AG04450 (cell line): ENCODE results near the gene USP53. TPM values are rescaled to one million over a fixed set of nuclear protein-coding genes. Genes with fewer than 3 reads are reported as not detected.
"Not testable (repeated sequence)": the region's sequence is repeated elsewhere in the genome, so short reads cannot be mapped to it uniquely, and the experiment has no call there.

Experiments
- CTCF ChIA-PET: fragments of 300-600, 350-600 bp; formaldehyde crosslinking; extraction: SDS; loops from one replicate; lab custom pipeline; 2022; ENCODE audit warnings: antibody characterized with exemption, inconsistent platforms; lab: Charles Lee
- POLR2A ChIA-PET: fragments of 350-600 bp; formaldehyde crosslinking; extraction: SDS; loops from one replicate; lab custom pipeline; 2021; ENCODE audit warnings: antibody characterized with exemption, inconsistent platforms; lab: Yijun Ruan, JAX
- DNase-seq: peaks from one replicate; pipeline ENCODE4 v3.0.0-alpha.2; 2011; ENCODE audit warnings: low read depth, low spot score
- H3K27ac ChIP-seq: one replicate; pipeline ENCODE4 v1.5.1; 2012; ENCODE audit warnings: low read depth, low read length, control low read depth
- H3K27me3 ChIP-seq: one replicate; pipeline ENCODE4 v1.6.0; 2012; ENCODE audit warnings: low read length; ENCODE audit not compliant: control insufficient read depth, insufficient read depth
- H3K4me3 ChIP-seq: 2 replicates; pipeline ENCODE4 v1.5.1; 2011; ENCODE audit warnings: mild to moderate bottlenecking, low read depth, low read length, control low read depth
- H3K9me3 ChIP-seq: 2 replicates; pipeline ENCODE4 v1.5.1; 2012; ENCODE audit warnings: low read length; ENCODE audit not compliant: control insufficient read depth, insufficient read depth
- CTCF ChIP-seq: IDR thresholded peaks from 2 replicates; pipeline ENCODE4 v1.5.1; 2011; ENCODE audit warnings: low read depth, low read length, control low read depth, inconsistent platforms
- polyA plus RNA-seq: library from polyadenylated mRNA; depleted of rRNA; stranded (reverse); fragments of >200 nt; gene quantifications from 2 replicates; pipeline ENCODE4 v1.2.3, GENCODE V29; 2011; rRNA removed

Gene USP53
- polyA plus RNA-seq, 1 experiment: 19.0 TPM

GRCh38 chr4:119329835-119330620 is 117.5 kb downstream of the USP53 start:
- no peak for TF ChIP-seq CTCF
- Histone ChIP-seq H3K4me3 (no peak overlapping the region), H3K27ac (no peak overlapping the region), H3K27me3 (no peaks in the 10 kb centered on the region), H3K9me3 (no peaks in the 10 kb centered on the region)
- CTCF ChIA-PET: no interaction called here
- DNase-seq: no peak
- POLR2A ChIA-PET: no interaction called here

- CTCF ChIA-PET, H3K4me3 ChIP-seq, POLR2A ChIA-PET, DNase-seq, H3K27me3 ChIP-seq, H3K9me3 ChIP-seq, H3K27ac ChIP-seq: not testable (repeated sequence)
Observed at GRCh38 chr4:119336332-119336979, 123.9 kb downstream of the USP53 start.

GRCh38 chr4:119337010-119337409 is 124.5 kb downstream of the USP53 start:
- CTCF ChIA-PET: no interaction called here

GRCh38 chr4:119339895-119340294 is 127.4 kb downstream of the USP53 start:
- POLR2A ChIA-PET, H3K27ac ChIP-seq, CTCF ChIA-PET, H3K27me3 ChIP-seq, H3K4me3 ChIP-seq, H3K9me3 ChIP-seq, DNase-seq: not testable (repeated sequence)

More at GRCh38 chr4:119337010-119337409, 124.5 kb downstream of the USP53 start:
- no peak for DNase-seq
- Histone ChIP-seq H3K4me3 (no peak overlapping the region), H3K27me3 (no peaks in the 10 kb centered on the region), H3K9me3 (no peaks in the 10 kb centered on the region), H3K27ac (no peak overlapping the region)
- no peak for TF ChIP-seq CTCF
- POLR2A ChIA-PET: no interaction called here

GRCh38 chr4:119343293-119343692 is 130.8 kb downstream of the USP53 start:
- POLR2A ChIA-PET, CTCF ChIA-PET, H3K4me3 ChIP-seq, H3K27ac ChIP-seq, DNase-seq, H3K27me3 ChIP-seq, H3K9me3 ChIP-seq: not testable (repeated sequence)

Other genes starting within 250 kb of the USP53 start
- gene MYOZ2, start 76.9 kb upstream of the USP53 start, polyA plus RNA-seq: 0.07 and 0.10 TPM in 2 replicates
- gene FABP2, start 109.4 kb downstream of the USP53 start, polyA plus RNA-seq: not detected in 2 replicates